ENCODE results near the gene ANKRD2.
"Not testable (repeated sequence)": the region's sequence is repeated elsewhere in the genome, so short reads cannot be mapped to it uniquely, and the experiment has no call there.

The ANKRD2 gene

DNA sequence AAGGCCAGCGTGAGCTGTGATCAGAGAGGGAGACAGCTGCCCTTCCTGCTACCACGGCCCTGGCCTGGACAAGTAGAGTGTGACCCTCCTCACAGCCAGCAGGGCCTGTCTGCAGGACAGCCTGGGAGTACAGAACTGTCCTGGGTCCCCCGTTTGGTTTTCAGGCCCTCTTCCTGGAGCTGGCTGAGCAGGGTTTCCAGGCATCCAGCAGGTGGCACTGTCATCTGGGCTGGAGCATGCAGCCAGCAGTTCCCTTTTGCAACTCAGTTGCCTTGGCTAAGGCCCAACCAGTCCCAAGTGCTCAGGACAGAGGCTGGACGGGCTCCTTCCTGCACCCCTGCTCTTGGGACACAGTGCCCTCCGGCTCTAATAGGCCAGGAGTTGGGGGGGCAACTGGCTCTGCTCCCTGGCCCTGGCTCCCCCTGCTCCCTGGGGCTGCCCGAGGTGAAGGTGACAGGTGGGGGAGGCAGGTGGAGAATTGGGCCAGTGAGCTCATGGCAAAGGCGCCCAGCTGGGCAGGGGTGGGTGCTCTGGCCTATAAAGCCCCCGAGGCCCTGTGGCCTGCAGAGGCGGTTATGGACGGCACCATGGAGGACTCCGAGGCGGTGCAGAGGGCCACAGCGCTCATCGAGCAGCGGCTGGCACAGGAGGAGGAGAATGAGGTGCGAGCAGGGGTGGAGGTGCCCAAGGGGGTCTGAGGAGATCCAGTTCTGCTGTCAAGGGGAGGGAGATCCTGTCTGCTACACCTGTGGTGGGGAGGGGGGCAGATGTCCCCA is at the start of gene ANKRD2:
ANKRD2 (plus strand) TSS at position 566 of the 776 bp plus-strand sequence; CDS start at position 576, 10 bp downstream.
- peak; percentile 9 for DNase-seq

DNA sequence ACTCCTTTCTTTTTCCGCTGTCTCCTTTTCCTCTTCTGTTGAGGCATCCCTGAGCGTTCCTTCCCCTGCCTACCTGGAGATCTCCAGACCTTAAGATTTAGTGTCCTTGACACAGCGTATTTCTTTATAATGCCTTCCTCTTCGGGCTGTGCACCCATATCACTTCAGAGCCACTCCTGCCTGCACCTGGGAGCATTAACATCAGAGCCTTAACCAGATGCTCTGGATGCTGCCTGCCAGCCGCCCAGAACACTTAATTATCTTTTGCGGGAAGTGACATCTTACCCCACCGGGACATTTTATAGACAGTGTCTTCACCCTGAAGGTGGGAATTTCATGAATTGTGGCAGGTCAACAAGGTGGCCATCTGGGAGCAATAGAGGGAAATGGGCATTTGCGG is 49.6 kb upstream of the ANKRD2 start:
- DNase-seq = no peak

GRCh38 chr10:97525086-97525485 is 47.5 kb upstream of the ANKRD2 start:
- no peak for DNase-seq

- DNase-seq = no peak
These were observed 46.9 kb upstream of the ANKRD2 start for GRCh38 chr10:97525683-97526110.

GRCh38 chr10:97528876-97529275 is 43.7 kb upstream of the ANKRD2 start:
- not testable (repeated sequence) for DNase-seq

DNA sequence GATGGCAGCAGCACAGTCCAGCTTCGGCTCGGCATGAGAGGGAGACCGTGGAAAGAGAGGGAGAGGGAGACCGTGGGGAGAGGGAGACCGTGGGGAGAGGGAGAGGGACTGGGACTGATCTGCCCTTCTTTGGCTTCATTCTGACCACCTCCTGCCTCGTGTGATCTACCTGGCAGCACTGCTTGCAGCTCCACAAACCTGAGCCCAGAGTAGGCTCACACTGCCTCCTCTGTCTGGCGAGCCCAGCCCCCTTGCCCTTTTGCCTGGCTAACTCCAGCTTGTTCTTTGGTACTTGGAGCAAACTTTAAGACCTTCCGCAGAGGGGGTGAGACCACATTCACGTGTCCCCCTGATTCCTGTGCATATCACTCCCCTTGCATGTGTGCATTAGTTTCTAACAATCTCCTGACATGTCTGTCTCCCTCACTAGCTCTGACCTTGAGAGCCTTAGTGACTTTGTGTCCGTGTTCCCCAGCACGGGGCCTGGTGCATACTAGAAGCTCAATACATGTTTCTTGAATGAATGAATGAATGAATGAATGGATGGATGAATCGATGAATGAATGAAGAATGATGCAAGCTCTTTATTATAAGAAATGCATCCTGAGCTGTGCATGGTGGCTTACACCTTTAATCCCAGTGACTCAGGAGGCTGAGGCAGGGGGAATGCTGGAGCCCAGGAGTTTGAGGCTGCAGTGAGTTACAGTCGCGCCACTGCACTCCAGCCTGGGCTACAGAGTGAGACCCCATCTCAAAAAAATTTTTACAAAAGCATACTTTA is 42.7 kb upstream of the ANKRD2 start:
- DNase-seq = no peak

GRCh38 chr10:97531401-97531986 is 41.1 kb upstream of the ANKRD2 start:
- DNase-seq = no peak

- no peak for DNase-seq
These were observed 39.5 kb upstream of the ANKRD2 start for GRCh38 chr10:97532935-97533671.

DNA sequence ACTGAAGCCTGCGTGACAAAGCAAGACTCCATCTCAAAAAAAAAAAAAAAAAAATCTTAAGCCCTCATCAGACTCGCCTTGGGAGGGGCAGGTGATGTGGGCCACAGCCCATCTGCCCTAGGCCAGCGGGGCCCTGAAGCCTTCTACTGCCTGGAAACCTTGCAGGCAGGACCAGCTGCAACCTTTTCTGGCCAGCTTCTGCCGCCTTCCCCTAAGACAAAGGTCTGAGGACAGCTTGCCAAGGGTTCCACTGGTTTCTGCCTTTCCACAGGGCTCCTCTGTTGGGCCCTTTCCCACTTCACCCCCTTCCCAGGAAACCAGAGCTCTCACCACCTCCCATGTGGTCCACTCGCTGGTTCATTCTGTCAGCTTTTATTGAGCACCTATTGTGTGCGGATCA is 38.7 kb upstream of the ANKRD2 start:
- DNase-seq = no peak

DNA sequence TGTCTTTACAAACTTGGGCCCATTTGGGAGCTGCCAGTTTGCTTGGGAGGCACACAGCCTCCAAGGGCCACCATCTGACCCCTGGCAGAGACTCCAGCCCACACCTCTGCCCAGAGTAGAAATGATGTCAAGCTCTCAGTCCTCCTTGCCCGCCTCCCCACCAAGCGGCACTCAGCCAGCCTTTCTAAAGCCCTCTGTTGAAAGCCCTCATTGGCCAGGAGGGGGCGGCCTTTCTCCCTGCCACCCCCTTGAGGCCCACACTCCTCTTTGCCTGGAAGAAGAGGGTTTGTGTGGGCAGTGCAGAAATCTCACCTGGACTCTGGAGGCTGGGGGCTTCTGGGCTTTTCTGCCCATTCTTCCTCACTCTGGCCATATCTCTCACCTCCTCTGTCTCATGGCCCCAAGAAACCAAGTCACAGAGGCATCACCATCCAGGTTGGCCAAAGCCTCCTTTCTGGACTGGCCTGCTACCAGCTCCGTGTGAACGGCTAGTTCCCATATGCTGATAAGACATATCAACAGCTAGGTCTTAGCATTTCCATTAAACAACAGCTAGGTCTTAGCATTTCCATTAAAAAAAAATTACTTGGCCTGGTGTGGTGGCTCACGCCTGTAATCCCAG is 37.7 kb upstream of the ANKRD2 start:
- no peak for DNase-seq

GRCh38 chr10:97537186-97537869 is 35.3 kb upstream of the ANKRD2 start:
- no peak for DNase-seq

GRCh38 chr10:97538411-97538810 is 34.2 kb upstream of the ANKRD2 start:
- no peak for DNase-seq

DNA sequence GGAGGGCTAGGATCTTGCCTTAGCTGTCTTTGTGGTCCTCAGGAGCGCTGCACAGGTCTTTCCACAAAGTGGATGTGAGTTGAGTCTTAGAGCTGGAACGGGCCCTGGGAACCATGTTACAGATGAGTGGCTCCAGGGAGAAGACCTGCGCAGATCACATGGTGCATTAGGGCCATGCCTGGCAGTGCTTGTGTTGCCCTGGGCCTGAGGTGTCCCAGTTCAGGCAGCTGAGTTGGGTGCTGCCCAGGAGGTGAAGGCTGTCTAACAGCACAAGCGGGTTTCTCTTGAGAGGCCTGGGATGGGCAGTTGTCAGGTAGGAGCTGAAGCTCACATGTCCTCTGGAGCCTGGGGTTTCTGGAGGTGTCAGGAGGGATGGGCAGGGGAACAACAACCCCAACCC is 33.7 kb upstream of the ANKRD2 start:
- no peak for DNase-seq

- DNase-seq = no peak
These were observed 32.9 kb upstream of the ANKRD2 start for GRCh38 chr10:97539523-97540200.

GRCh38 chr10:97540669-97541500 is 31.7 kb upstream of the ANKRD2 start:
- no peak for DNase-seq

GRCh38 chr10:97542169-97543024 is 30.2 kb upstream of the ANKRD2 start:
- no peak for DNase-seq

DNA sequence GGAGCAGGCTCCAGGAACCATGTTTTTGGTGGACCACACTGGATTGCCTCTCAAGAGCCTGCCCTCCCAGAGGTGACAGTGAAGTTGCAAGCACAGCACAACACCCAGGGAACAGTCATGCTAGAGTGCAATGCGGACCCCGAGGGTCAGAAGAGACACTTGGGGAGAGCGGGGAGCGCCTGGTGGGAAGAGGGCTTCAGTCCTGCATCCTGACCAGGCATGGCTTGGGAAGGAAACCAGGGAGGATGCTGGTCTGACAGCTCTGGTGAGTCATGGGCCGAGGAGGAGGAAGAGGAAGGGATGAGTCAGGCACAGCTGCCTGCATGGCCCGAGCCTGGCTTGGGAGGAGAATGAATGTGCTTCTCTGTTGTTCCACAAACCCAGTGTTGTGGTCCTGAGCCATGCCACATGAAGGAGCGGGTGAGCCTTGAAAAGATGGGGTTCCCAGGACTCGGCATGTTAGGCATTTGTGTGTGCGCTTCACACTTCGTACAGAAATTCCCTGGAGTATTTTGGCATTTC is 29.5 kb upstream of the ANKRD2 start:
- no peak for DNase-seq

DNA sequence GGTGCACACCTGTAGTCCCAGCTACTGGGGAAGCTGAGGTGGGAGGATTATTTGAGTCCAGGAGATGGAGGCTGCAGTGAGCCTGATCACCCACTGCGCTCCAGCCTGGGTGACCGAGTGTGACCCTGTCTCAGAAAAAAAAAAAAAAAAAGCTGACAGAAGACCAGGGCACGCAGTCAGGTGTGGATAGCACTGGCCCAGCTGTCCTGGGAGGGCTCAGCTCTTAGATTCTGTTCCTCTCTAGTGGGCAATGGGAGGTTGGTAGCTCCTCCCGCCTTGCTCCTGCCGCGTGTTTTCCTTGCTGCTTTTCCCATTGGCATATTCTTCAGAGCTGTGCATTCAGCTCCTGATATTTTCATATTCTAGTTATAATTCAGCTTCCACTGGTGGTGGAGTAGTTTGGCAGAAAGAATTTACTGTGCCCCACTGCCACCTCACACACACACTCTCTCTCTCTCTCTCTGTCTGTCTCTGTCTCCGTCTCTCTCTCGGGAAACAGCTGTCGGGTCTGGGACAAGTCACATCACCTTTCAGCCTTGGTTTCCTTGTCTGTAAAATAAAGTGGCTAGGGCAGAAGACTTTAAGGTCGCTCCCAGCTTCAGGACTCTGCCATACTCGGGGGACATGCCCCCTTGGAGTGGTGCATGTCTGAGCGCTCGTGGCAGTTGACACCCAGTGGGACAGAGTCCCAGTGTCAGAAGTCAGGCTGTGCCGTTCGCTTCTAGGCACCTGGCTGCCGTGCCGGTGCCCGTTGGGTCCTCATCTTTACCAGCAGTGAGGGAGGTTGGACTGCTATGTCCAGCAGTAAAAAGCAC is 25.9 kb upstream of the ANKRD2 start:
- no peak for DNase-seq

Data from NCI-H2227 treated with DMSO at 0.1 percent for 48 hours (cell line).